H9 (cell line): ENCODE measurements around the gene IKBKG. TPM values are rescaled to one million over a fixed set of nuclear protein-coding genes. Genes with fewer than 3 reads are reported as not detected.

Source experiments
- DNase-seq: peaks from one replicate; pipeline ENCODE4 v3.0.0-alpha.2; 2017
- H2AFZ ChIP-seq: one replicate; pipeline ENCODE4 v1.6.1; 2013; ENCODE audit warnings: mild to moderate bottlenecking, low read length, control low read depth, moderate library complexity
- H2AK5ac ChIP-seq: 2 replicates; pipeline ENCODE4 v1.6.1; 2013; ENCODE audit warnings: low read length, control low read depth, mixed read lengths; ENCODE audit not compliant: insufficient read length
- H2BK120ac ChIP-seq: one replicate; pipeline ENCODE4 v1.6.1; 2013; ENCODE audit warnings: low read depth, mild to moderate bottlenecking, low read length, control low read depth, inconsistent platforms; ENCODE audit not compliant: poor library complexity, severe bottlenecking
- H2BK12ac ChIP-seq: 2 replicates; pipeline ENCODE4 v1.6.1; 2013; ENCODE audit warnings: low read length, control low read depth, mixed read lengths, low read depth; ENCODE audit not compliant: insufficient read length
- H2BK15ac ChIP-seq: 2 replicates; pipeline ENCODE4 v1.6.1; 2013; ENCODE audit warnings: low read depth, low read length, control low read depth
- H2BK20ac ChIP-seq: one replicate; pipeline ENCODE4 v1.6.1; 2013; ENCODE audit warnings: low read depth, mild to moderate bottlenecking, low read length, control low read depth, inconsistent platforms; ENCODE audit not compliant: poor library complexity, severe bottlenecking
- H2BK5ac ChIP-seq: 2 replicates; pipeline ENCODE4 v1.6.1; 2013; ENCODE audit warnings: low read length, control low read depth, mixed read lengths; ENCODE audit not compliant: insufficient read length
- H3K14ac ChIP-seq: 2 replicates; pipeline ENCODE4 v1.6.1; 2013; ENCODE audit warnings: low read length, control low read depth; ENCODE audit not compliant: insufficient read depth
- H3K18ac ChIP-seq: 2 replicates; pipeline ENCODE4 v1.6.1; 2013; ENCODE audit warnings: low read depth, mild to moderate bottlenecking, mixed read lengths, low read length, control low read depth; ENCODE audit not compliant: insufficient read length
- H3K23ac ChIP-seq: 2 replicates; pipeline ENCODE4 v1.6.1; 2013; ENCODE audit warnings: low read length, control low read depth, mixed read lengths, low read depth; ENCODE audit not compliant: insufficient read length
- H3K23me2 ChIP-seq: 2 replicates; pipeline ENCODE4 v1.6.1; 2013; ENCODE audit warnings: low read depth, mild to moderate bottlenecking, mixed read lengths, low read length, control low read depth; ENCODE audit not compliant: insufficient read length, poor library complexity, severe bottlenecking
- H3K27ac ChIP-seq: 2 replicates; pipeline ENCODE4 v1.5.1; 2013; ENCODE audit warnings: low read length, control low read depth, mixed read lengths, low read depth; ENCODE audit not compliant: insufficient read length
- H3K27me3 ChIP-seq: 2 replicates; pipeline ENCODE4 v1.6.1; 2013; ENCODE audit warnings: low read length, control low read depth, inconsistent platforms; ENCODE audit not compliant: insufficient read depth
- H3K4ac ChIP-seq: 2 replicates; pipeline ENCODE4 v1.6.1; 2013; ENCODE audit warnings: low read depth, mild to moderate bottlenecking, control low read depth, inconsistent platforms, low read length, moderate library complexity
- H3K4me1 ChIP-seq: 2 replicates; pipeline ENCODE4 v1.6.1; 2013; ENCODE audit warnings: low read length, control low read depth, inconsistent platforms; ENCODE audit not compliant: insufficient read depth
- H3K4me2 ChIP-seq: 2 replicates; pipeline ENCODE4 v1.6.1; 2013; ENCODE audit warnings: low read length, control low read depth, mixed read lengths; ENCODE audit not compliant: insufficient read length, insufficient read depth
- H3K56ac ChIP-seq: 2 replicates; pipeline ENCODE4 v1.6.1; 2013; ENCODE audit warnings: low read depth, mild to moderate bottlenecking, mixed read lengths, low read length, control low read depth; ENCODE audit not compliant: insufficient read length
- H3K79me1 ChIP-seq: 2 replicates; pipeline ENCODE4 v1.6.1; 2013; ENCODE audit warnings: low read depth, mild to moderate bottlenecking, moderate library complexity, low read length, control low read depth, inconsistent platforms; ENCODE audit not compliant: insufficient read depth, poor library complexity, severe bottlenecking
- H3K79me2 ChIP-seq: 2 replicates; pipeline ENCODE4 v1.6.1; 2013; ENCODE audit warnings: low read length, control low read depth, inconsistent platforms; ENCODE audit not compliant: insufficient read depth
- H3K9ac ChIP-seq: 2 replicates; pipeline ENCODE4 v1.6.1; 2013; ENCODE audit warnings: low read length, control low read depth, mixed read lengths; ENCODE audit not compliant: insufficient read length; ENCODE audit errors: extremely low read depth
- H3K9me3 ChIP-seq: one replicate; pipeline ENCODE4 v1.6.1; 2013; ENCODE audit warnings: low read depth, low read length, inconsistent platforms; ENCODE audit not compliant: control insufficient read depth
- H3T11ph ChIP-seq: one replicate; pipeline ENCODE4 v1.6.1; 2013; ENCODE audit warnings: mild to moderate bottlenecking, low read length, control low read depth, inconsistent platforms
- H4K20me1 ChIP-seq: one replicate; pipeline ENCODE4 v1.6.1; 2013; ENCODE audit not compliant: control insufficient read depth, insufficient read length, insufficient read depth
- H4K5ac ChIP-seq: 2 replicates; pipeline ENCODE4 v1.6.1; 2013; ENCODE audit warnings: low read depth, mild to moderate bottlenecking, mixed read lengths, low read length, control low read depth; ENCODE audit not compliant: insufficient read length
- H4K8ac ChIP-seq: replicated peaks from 2 replicates; pipeline ENCODE4 v1.6.1; 2013; ENCODE audit warnings: low read length, control low read depth, mixed read lengths, low read depth; ENCODE audit not compliant: insufficient read length
- H4K91ac ChIP-seq: 2 replicates; pipeline ENCODE4 v1.6.1; 2013; ENCODE audit warnings: low read depth, mild to moderate bottlenecking, moderate library complexity, mixed read lengths, low read length, control low read depth; ENCODE audit not compliant: insufficient read length
- H3K27ac Mint-ChIP-seq, 3 experiments: 2 replicates in 2 of 3; 3 replicates in 1 of 3; pipeline ENCODE4 v1.8.0; 2020 to 2021; ENCODE audit warnings: mixed read lengths in 3 of 3, mild to moderate bottlenecking in 1 of 3, moderate library complexity in 1 of 3
- H3K27me3 Mint-ChIP-seq: 2 replicates; pipeline ENCODE4 v1.8.0; 2021; ENCODE audit warnings: low read depth, mild to moderate bottlenecking, moderate library complexity, mixed read lengths
- H3K36me3 Mint-ChIP-seq, 3 experiments: 2 replicates in 2 of 3; 3 replicates in 1 of 3; pipeline ENCODE4 v1.8.0; 2020 to 2021; ENCODE audit warnings: low read depth in 3 of 3, mixed read lengths in 3 of 3; ENCODE audit not compliant: insufficient read depth in 1 of 3
- H3K4me1 Mint-ChIP-seq, 2 experiments: 2 replicates each; pipeline ENCODE4 v1.8.0; 2020; ENCODE audit warnings: mixed read lengths in 2 of 2
- H3K4me3 Mint-ChIP-seq, 2 experiments: 2 replicates in 1 of 2; 3 replicates in 1 of 2; pipeline ENCODE4 v1.8.0; 2020 to 2021; ENCODE audit warnings: mild to moderate bottlenecking in 2 of 2, mixed read lengths in 2 of 2, moderate library complexity in 1 of 2
- H3K9me3 Mint-ChIP-seq, 2 experiments: 2 replicates in 1 of 2; 3 replicates in 1 of 2; pipeline ENCODE4 v1.8.0; 2020; ENCODE audit warnings: mild to moderate bottlenecking in 2 of 2, mixed read lengths in 2 of 2, moderate library complexity in 1 of 2
- CTCF ChIP-seq: fragments of 200-600 bp; sonication (generic); conservative IDR thresholded peaks from 3 replicates; pipeline ENCODE4 v1.8.0; 2021; ENCODE audit warnings: antibody characterized with exemption, mild to moderate bottlenecking
- WGBS: extraction: QIAGEN DNeasy Blood & Tissue Kit; methylation state at CpG from one replicate; pipeline ENCODE4 v1.1.7; 2013; ENCODE audit warnings: missing lambda C conversion rate, low lambda C conversion rate, mixed read lengths; ENCODE audit not compliant: insufficient read length; ENCODE audit errors: extremely low coverage; 5-methylcytosine and 5-hydroxymethylcytosine counted together
- total RNA-seq: library from RNA; stranded (reverse); gene quantifications from 2 replicates; pipeline ENCODE4 v1.2.1, GENCODE V29; 2021

IKBKG gene
- total RNA-seq, 1 experiment from 2014 or later = 17.8 TPM

DNA sequence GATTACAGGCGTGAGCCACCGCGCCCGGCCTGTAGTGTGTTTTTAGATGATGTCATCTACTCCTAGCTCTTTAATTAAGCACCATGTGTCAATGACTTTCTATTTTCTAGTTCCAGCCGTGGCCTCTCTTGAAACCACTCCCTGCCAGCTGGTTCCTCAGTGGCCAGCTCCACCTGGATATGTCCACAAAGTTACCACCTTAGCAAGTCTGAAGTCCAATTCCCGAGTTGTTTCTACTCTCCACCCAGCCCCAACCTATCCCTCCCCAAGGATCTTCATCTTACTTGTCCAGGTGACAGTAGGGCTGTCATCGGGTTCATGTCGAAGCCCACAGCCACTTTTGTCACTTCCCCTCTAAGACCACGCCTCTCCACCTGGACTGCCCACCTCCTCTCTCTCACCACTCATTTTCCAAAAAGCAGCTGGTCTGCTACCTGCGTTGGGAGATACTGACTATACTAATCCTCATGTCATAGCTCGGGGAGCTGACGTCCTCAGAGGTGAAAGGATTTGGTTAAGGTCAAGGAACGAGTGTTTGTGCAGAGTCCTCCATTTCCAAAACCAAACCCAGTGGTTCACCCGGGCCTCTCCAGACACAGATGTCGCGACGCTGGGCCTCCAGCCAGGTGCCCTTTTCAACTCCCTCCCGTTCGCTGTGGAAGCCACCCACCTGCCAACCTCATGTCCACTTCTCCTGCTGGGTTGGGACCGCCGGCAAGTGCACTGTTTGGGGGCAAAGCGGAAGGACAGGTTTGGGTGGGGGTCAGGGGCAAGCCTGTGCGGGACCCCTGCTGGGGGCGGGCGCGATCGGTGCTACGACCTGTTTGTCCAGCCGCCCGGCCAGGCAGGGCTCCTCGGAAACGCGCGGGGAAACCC is 32.1 kb upstream of the IKBKG start:
- DNase-seq = no peak
- H3K23ac ChIP-seq = no peak overlapping the region
- no peak for TF ChIP-seq CTCF
- no peak overlapping the region for H3T11ph ChIP-seq
- Mint-ChIP-seq H3K4me1 (peaks cover 14 to 17% of the 10 kb centered on the region in 2 experiments), H3K27me3 (peaks cover 8% of the 10 kb centered on the region), H3K27ac (0 out of 7 replicates have a peak overlapping the region, but pooled peaks of 1 of the 3 experiments have one; percentile 27), H3K4me3 (peak overlapping the region; percentile 74 to 85), H3K9me3 (peaks cover 50 to 52% of the 10 kb centered on the region in 2 experiments), H3K36me3 (peaks cover 8 to 13% (median 12%) of the 10 kb centered on the region in 3 experiments; a peak in 5 of 7 replicates)
- H4K5ac ChIP-seq = no peak overlapping the region
- H3K79me1 ChIP-seq = no peaks in the 10 kb centered on the region
- H4K8ac ChIP-seq = no peak overlapping the region
- no CpG with 5 or more reads among the region's 34 CpGs for WGBS
- H3K9me3 ChIP-seq = peaks cover 13% of the 10 kb centered on the region
- H3K18ac ChIP-seq = no peak overlapping the region
- peaks cover 15% of the 10 kb centered on the region for H3K23me2 ChIP-seq
- H4K91ac ChIP-seq = no peak overlapping the region
- no peak overlapping the region for H2BK5ac ChIP-seq
- no peak overlapping the region for H3K27ac ChIP-seq
- H4K20me1 ChIP-seq = no peaks in the 10 kb centered on the region
- no peaks in the 10 kb centered on the region for H3K4me1 ChIP-seq
- H2BK120ac ChIP-seq = no peak overlapping the region
- H2BK15ac ChIP-seq = no peak overlapping the region
- H3K14ac ChIP-seq = no peak overlapping the region; the same call in 1 of the 2 replicates
- no peak overlapping the region for H2BK20ac ChIP-seq
- no peaks in the 10 kb centered on the region for H3K79me2 ChIP-seq
- H3K4me2 ChIP-seq = peak overlapping the region; percentile 16
- no peak overlapping the region for H3K4ac ChIP-seq
- no peaks in the 10 kb centered on the region; the same call in 1 of the 2 replicates for H3K27me3 ChIP-seq
- H3K9ac ChIP-seq = peak overlapping the region; percentile 13
- no peak overlapping the region for H2BK12ac ChIP-seq
- no peak overlapping the region for H3K56ac ChIP-seq
- H2AFZ ChIP-seq = no peak overlapping the region
- H2AK5ac ChIP-seq = no peak overlapping the region
